GM19193 (cell line): ENCODE results near the gene WDR27.

Experiments used
- POLR2A ChIP-seq: IDR thresholded peaks from 4 replicates; pipeline ENCODE4 v1.6.1; 2011; ENCODE audit not compliant: insufficient read depth, insufficient read length; ENCODE audit errors: extremely low read depth

Gene WDR27

GRCh38 chr6:169640983-169641382, 60.8 kb downstream of the WDR27 start:
- TF ChIP-seq POLR2A: no peak

- TF ChIP-seq POLR2A: no peak
Observed at GRCh38 chr6:169640351-169640852, 61.4 kb downstream of the WDR27 start.

GRCh38 chr6:169639653-169640278, 62.1 kb downstream of the WDR27 start:
- TF ChIP-seq POLR2A: no peak

- TF ChIP-seq POLR2A: no peak
Observed at GRCh38 chr6:169638915-169639314, 62.9 kb downstream of the WDR27 start.

- no peak for TF ChIP-seq POLR2A
Observed at GRCh38 chr6:169638388-169638787, 63.4 kb downstream of the WDR27 start.

GRCh38 chr6:169635345-169635744, 66.5 kb downstream of the WDR27 start:
- no peak for TF ChIP-seq POLR2A

- no peak for TF ChIP-seq POLR2A
Observed at GRCh38 chr6:169632841-169633240, 69.0 kb downstream of the WDR27 start.

- no peak for TF ChIP-seq POLR2A
Observed at GRCh38 chr6:169629256-169629655, 72.6 kb downstream of the WDR27 start.

- no peak for TF ChIP-seq POLR2A
Observed at GRCh38 chr6:169627736-169628607, 73.9 kb downstream of the WDR27 start.

- TF ChIP-seq POLR2A: no peak
Observed at GRCh38 chr6:169626649-169627048, 75.2 kb downstream of the WDR27 start.

GRCh38 chr6:169626169-169626568, 75.7 kb downstream of the WDR27 start:
- no peak for TF ChIP-seq POLR2A

GRCh38 chr6:169625376-169625775, 76.5 kb downstream of the WDR27 start:
- no peak for TF ChIP-seq POLR2A

GRCh38 chr6:169624785-169625184, 77.0 kb downstream of the WDR27 start:
- TF ChIP-seq POLR2A: no peak

GRCh38 chr6:169623975-169624374, 77.9 kb downstream of the WDR27 start:
- no peak for TF ChIP-seq POLR2A

GRCh38 chr6:169623343-169623742, 78.5 kb downstream of the WDR27 start:
- TF ChIP-seq POLR2A: no peak

- TF ChIP-seq POLR2A: no peak
Observed at GRCh38 chr6:169622618-169623017, 79.2 kb downstream of the WDR27 start.
